ENCODE measurements around the gene GNAS. TPM values are rescaled to one million over a fixed set of nuclear protein-coding genes. Genes with fewer than 3 reads are reported as not detected.

GNAS gene
- total and polyA plus RNA-seq, 12 donors = 1,348 to 5,181 (median 1,783) TPM

GRCh38 chr20:58871533-58872102 is 19.1 kb downstream of the GNAS start:
- 93% methylated on average over 8 of the region's 8 CpGs for WGBS, 2 donors
- Histone ChIP-seq H3K36me3 (no peaks in the 10 kb centered on the region), H3K9me3 (no peaks in the 10 kb centered on the region), H3K4me1 (peaks cover 0 to 5% (median 0%) of the 10 kb centered on the region in 9 donors), H3K4me3 (no peak overlapping the region), H3K27ac (no peak overlapping the region), H3K27me3 (no peaks in the 10 kb centered on the region)
- no peak for ATAC-seq
- DNase-seq = no peak
- no peak for TF ChIP-seq CTCF (IDR thresholded peaks at IDR 0.05)
- intact Hi-C loops (cut with DNase I) = loop anchor here in 9 of 10 donors (2.0 to 10.0 kb wide), 15 partner anchors 111 to 626 kb away; partner anchors contain the start of genes NELFCD (in 1 of the 9) and PRELID3B (in 1 of the 9)

GRCh38 chr20:58874469-58874868 is 22.0 kb downstream of the GNAS start:
- DNase-seq (no peak), ATAC-seq (no peak)
- no peaks in the 10 kb centered on the region for H3K9me3 ChIP-seq
- H3K4me3 ChIP-seq = no peak overlapping the region
- H3K27ac ChIP-seq = no peak overlapping the region
- TF ChIP-seq CTCF (IDR thresholded peaks at IDR 0.05) = no peak
- intact Hi-C loops (cut with DNase I) = loop anchor here in 9 of 10 donors (5.0 to 10.0 kb wide), 13 partner anchors 108 to 623 kb away; partner anchors contain the start of genes NELFCD (in 1 of the 9) and PRELID3B (in 1 of the 9)
- peaks cover 0 to 5% (median 0%) of the 10 kb centered on the region in 9 donors for H3K4me1 ChIP-seq
- WGBS, 2 donors = 98 to 100% methylated on average over 1 of the region's 1 CpG
- H3K36me3 ChIP-seq = no peaks in the 10 kb centered on the region
- H3K27me3 ChIP-seq = no peaks in the 10 kb centered on the region

- H3K4me3 ChIP-seq = no peak overlapping the region
- no peaks in the 10 kb centered on the region for H3K27me3 ChIP-seq
- H3K9me3 ChIP-seq = no peaks in the 10 kb centered on the region
- TF ChIP-seq CTCF (IDR thresholded peaks at IDR 0.05) = no peak
- intact Hi-C loops (cut with DNase I) = loop anchor here in 3 of 10 donors (10.0 kb wide), 3 partner anchors 170 to 620 kb away; partner anchors contain the start of gene PRELID3B (in 1 of the 3)
- ATAC-seq (no peak), DNase-seq (no peak)
- peaks cover 0 to 5% (median 0%) of the 10 kb centered on the region in 9 donors for H3K4me1 ChIP-seq
- no peak overlapping the region for H3K27ac ChIP-seq
- WGBS, 2 donors = 95% methylated on average over 3 of the region's 3 CpGs
- no peaks in the 10 kb centered on the region for H3K36me3 ChIP-seq
Observed at GRCh38 chr20:58875111-58875510, 22.6 kb downstream of the GNAS start.

- peaks cover 0 to 1% (median 0%) of the 10 kb centered on the region in 9 donors for H3K4me1 ChIP-seq
- H3K27me3 ChIP-seq = no peaks in the 10 kb centered on the region
- H3K4me3 ChIP-seq = no peak overlapping the region
- H3K36me3 ChIP-seq = no peaks in the 10 kb centered on the region
- 89 to 91% methylated on average over 12 of the region's 12 CpGs for WGBS, 2 donors
- H3K27ac ChIP-seq = no peak overlapping the region
- no peaks in the 10 kb centered on the region for H3K9me3 ChIP-seq
- DNase-seq (no peak), ATAC-seq (no peak)
- TF ChIP-seq CTCF (IDR thresholded peaks at IDR 0.05) = no peak
- intact Hi-C loops (cut with DNase I) = loop anchor here in 3 of 10 donors (10.0 kb wide), 3 partner anchors 169 to 619 kb away; partner anchors contain the start of gene PRELID3B (in 1 of the 3)
Observed at GRCh38 chr20:58875541-58876134, 23.1 kb downstream of the GNAS start.

Measured in heart right ventricle (tissue), 16 donors.